Measurements from ENCODE around the gene GLIPR1L2. TPM values are rescaled to one million over a fixed set of nuclear protein-coding genes. Genes with fewer than 3 reads are reported as not detected.

GLIPR1L2 gene
- total RNA-seq, 1 donor from 2014 or later = 0.29 TPM

DNA sequence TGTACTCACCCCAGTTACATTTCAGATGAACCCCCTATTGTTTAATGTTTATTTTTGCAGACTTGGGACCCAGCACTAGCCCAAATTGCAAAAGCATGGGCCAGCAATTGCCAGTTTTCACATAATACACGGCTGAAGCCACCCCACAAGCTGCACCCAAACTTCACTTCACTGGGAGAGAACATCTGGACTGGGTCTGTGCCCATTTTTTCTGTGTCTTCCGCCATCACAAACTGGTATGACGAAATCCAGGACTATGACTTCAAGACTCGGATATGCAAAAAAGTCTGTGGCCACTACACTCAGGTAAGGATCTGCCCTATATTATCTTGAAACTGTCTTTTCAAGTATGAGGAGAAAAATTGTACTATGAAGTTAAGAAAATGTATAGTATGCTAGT lies 90.9 kb downstream of the GLIPR1L2 start:
- Mint-ChIP-seq H3K4me3 (ENCODE audit: low read depth) (no peak overlapping the region), H3K36me3 (ENCODE audit: insufficient read depth) (no peaks in the 10 kb centered on the region)

More for the DNA sequence above, 90.9 kb downstream of the GLIPR1L2 start:
- no peak overlapping the region for H3K27ac Mint-ChIP-seq
- H3K4me1 Mint-ChIP-seq (ENCODE audit: low read depth) = peaks cover 1% of the 10 kb centered on the region
- no peak for DNase-seq (ENCODE audit: low spot score, unreplicated experiment)
- TF ChIP-seq, protein P1, sequence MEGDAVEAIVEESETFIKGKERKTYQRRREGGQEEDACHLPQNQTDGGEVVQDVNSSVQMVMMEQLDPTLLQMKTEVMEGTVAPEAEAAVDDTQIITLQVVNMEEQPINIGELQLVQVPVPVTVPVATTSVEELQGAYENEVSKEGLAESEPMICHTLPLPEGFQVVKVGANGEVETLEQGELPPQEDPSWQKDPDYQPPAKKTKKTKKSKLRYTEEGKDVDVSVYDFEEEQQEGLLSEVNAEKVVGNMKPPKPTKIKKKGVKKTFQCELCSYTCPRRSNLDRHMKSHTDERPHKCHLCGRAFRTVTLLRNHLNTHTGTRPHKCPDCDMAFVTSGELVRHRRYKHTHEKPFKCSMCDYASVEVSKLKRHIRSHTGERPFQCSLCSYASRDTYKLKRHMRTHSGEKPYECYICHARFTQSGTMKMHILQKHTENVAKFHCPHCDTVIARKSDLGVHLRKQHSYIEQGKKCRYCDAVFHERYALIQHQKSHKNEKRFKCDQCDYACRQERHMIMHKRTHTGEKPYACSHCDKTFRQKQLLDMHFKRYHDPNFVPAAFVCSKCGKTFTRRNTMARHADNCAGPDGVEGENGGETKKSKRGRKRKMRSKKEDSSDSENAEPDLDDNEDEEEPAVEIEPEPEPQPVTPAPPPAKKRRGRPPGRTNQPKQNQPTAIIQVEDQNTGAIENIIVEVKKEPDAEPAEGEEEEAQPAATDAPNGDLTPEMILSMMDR (IDR thresholded peaks at IDR 0.05; ENCODE audit: unreplicated experiment) = no peak
- no peaks in the 10 kb centered on the region for H3K9me3 Mint-ChIP-seq (ENCODE audit: low read depth)
- H3K27me3 Mint-ChIP-seq = no peaks in the 10 kb centered on the region

Other genes starting within 250 kb of the GLIPR1L2 start
- not detected in 2 replicates for gene KCNC2, start 181.2 kb upstream of the GLIPR1L2 start, total RNA-seq
- gene CAPS2, start 60.8 kb upstream of the GLIPR1L2 start, total RNA-seq = 9.6 and 12.7 TPM in 2 replicates
- gene GLIPR1L1, start 56.4 kb upstream of the GLIPR1L2 start, total RNA-seq = not detected in 2 replicates
- gene GLIPR1, start 89.7 kb downstream of the GLIPR1L2 start, total RNA-seq = 0.22 and 0.33 TPM in 2 replicates
- gene KRR1, start 120.5 kb downstream of the GLIPR1L2 start, total RNA-seq = 71.2 and 71.3 TPM in 2 replicates